T-cell (primary cell): ENCODE data around the gene GAS6. TPM values are rescaled to one million over a fixed set of nuclear protein-coding genes. Genes with fewer than 3 reads are reported as not detected.

Source experiments
- ATAC-seq, 4 experiments: fragments of 200-7000 bp in 3 of 4; fragments of 150-1000 bp in 1 of 4; cut with Tn5 transposase; replicated peaks in 1 of 4; 1 replicate in 3 of 4; 2 replicates in 1 of 4; pipeline ENCODE4 v1.10.0; 2021; ENCODE audit warnings: moderate library complexity in 3 of 4, mild to moderate bottlenecking in 2 of 4, moderate number of reproducible peaks in 1 of 4
- CTCF ChIA-PET, 2 donors: fragments of 300-600 bp; sonication (Branson Sonifier 250); formaldehyde crosslinking; loops; one replicate each; lab custom pipeline; 2022; ENCODE audit warnings: antibody characterized with exemption in 2 of 2; lab: Charles Lee
- POLR2A ChIA-PET, 2 donors: fragments of 300-600 bp; sonication (Branson Sonifier 250); formaldehyde crosslinking; loops; one replicate each; lab custom pipeline; 2022; ENCODE audit warnings: antibody characterized with exemption in 2 of 2; lab: Charles Lee
- DNase-seq, 35 experiments: peaks; one replicate each; pipeline versions ENCODE4 v3.0.0 to v3.0.0-alpha.2; 2013 to 2023
- H3K27ac ChIP-seq: one replicate; pipeline ENCODE4 v1.5.1; 2013; ENCODE audit warnings: low read length
- H3K27me3 ChIP-seq, 2 experiments: replicated peaks in 1 of 2; 1 replicate in 1 of 2; 2 replicates in 1 of 2; pipeline versions ENCODE4 v1.6.1 to v1.7.0; 2013; ENCODE audit warnings: low read length in 1 of 2, mixed read lengths in 1 of 2; ENCODE audit not compliant: control insufficient read depth in 2 of 2, insufficient read depth in 2 of 2; ENCODE audit errors: extremely low read depth in 1 of 2
- H3K36me3 ChIP-seq, 2 donors: 1 replicate in 1 of 2; 2 replicates in 1 of 2; pipeline versions ENCODE4 v1.6.1 to v1.7.0; 2013; ENCODE audit warnings: low read length in 1 of 2; ENCODE audit not compliant: control insufficient read depth in 2 of 2, insufficient read depth in 1 of 2; ENCODE audit errors: extremely low read depth in 1 of 2
- H3K4me1 ChIP-seq, 2 experiments: 1 replicate in 1 of 2; 2 replicates in 1 of 2; pipeline versions ENCODE4 v1.6.1 to v1.7.0; 2013; ENCODE audit warnings: low read length in 2 of 2, mixed read lengths in 1 of 2; ENCODE audit not compliant: insufficient read depth in 2 of 2, control insufficient read depth in 1 of 2; ENCODE audit errors: extremely low read depth in 1 of 2
- H3K4me3 ChIP-seq, 2 donors: 1 replicate in 1 of 2; 2 replicates in 1 of 2; pipeline versions ENCODE4 v1.5.1 to v1.7.0; 2013; ENCODE audit warnings: mild to moderate bottlenecking in 2 of 2, low read length in 1 of 2, moderate library complexity in 1 of 2; ENCODE audit not compliant: control insufficient read depth in 1 of 2; ENCODE audit errors: extremely low read depth in 1 of 2
- H3K9me3 ChIP-seq: 2 replicates; pipeline ENCODE4 v1.7.0; 2013
- H3K27ac Mint-ChIP-seq, 2 donors: one replicate each; pipeline ENCODE4 v1.8.0; 2020 to 2021; ENCODE audit warnings: mild to moderate bottlenecking in 2 of 2, mixed read lengths in 2 of 2
- H3K27me3 Mint-ChIP-seq, 2 donors: one replicate each; pipeline ENCODE4 v1.8.0; 2021 to 2022; ENCODE audit warnings: mixed read lengths in 2 of 2
- H3K36me3 Mint-ChIP-seq: one replicate; pipeline ENCODE4 v1.8.0; 2021; ENCODE audit warnings: mixed read lengths
- H3K4me1 Mint-ChIP-seq, 3 donors: one replicate each; pipeline ENCODE4 v1.8.0; 2020 to 2022; ENCODE audit warnings: mixed read lengths in 3 of 3, mild to moderate bottlenecking in 1 of 3
- H3K4me3 Mint-ChIP-seq, 3 donors: one replicate each; pipeline ENCODE4 v1.8.0; 2020 to 2022; ENCODE audit warnings: mild to moderate bottlenecking in 3 of 3, mixed read lengths in 3 of 3, moderate library complexity in 3 of 3
- H3K9me3 Mint-ChIP-seq, 3 donors: one replicate each; pipeline ENCODE4 v1.8.0; 2020 to 2022; ENCODE audit warnings: mixed read lengths in 3 of 3
- WGBS: methylation state at CpG from one replicate; pipeline ENCODE4 v1.1.5; 2013; ENCODE audit warnings: missing lambda C conversion rate; ENCODE audit not compliant: insufficient coverage; 5-methylcytosine and 5-hydroxymethylcytosine counted together
- total RNA-seq, 35 experiments: library from RNA in 6 of 35; stranded (reverse) in 6 of 35; fragments of 120-200 nt in 1 of 35; gene quantifications; one replicate each; pipeline versions ENCODE4 v1.2.1 to v1.2.4 and lab custom pipeline; 2013 to 2026

Gene GAS6
- total RNA-seq, 5 donors from 2014 or later (not counting 1 experiment from before 2014, with no cell fraction given), result 1.1 to 10.2 (median 4.7) TPM

GRCh38 chr13:113785051-113786010, 78.5 kb downstream of the GAS6 start:
- Histone ChIP-seq H3K36me3 (no peaks in the 10 kb centered on the region), H3K4me1 (no peaks in the 10 kb centered on the region), H3K4me3 (no peak overlapping the region), H3K27me3 (peaks cover 0 to 22% of the 10 kb centered on the region in 2 experiments), H3K27ac (no peak overlapping the region), H3K9me3 (no peaks in the 10 kb centered on the region)
- Mint-ChIP-seq H3K4me3 (no peak overlapping the region), H3K9me3 (no peaks in the 10 kb centered on the region), H3K4me1 (peaks cover 0 to 2% (median 0%) of the 10 kb centered on the region in 3 donors), H3K27ac (peak overlapping the region in 1 of 2 donors; percentile 2), H3K36me3 (no peaks in the 10 kb centered on the region), H3K27me3 (peaks cover 15 to 18% of the 10 kb centered on the region in 2 donors)
- ATAC-seq (no peak), DNase-seq (no peak)
- POLR2A ChIA-PET, result no interaction called here
- CTCF ChIA-PET, result no interaction called here
- WGBS, result 70% methylated on average over 17 of the region's 19 CpGs

DNA sequence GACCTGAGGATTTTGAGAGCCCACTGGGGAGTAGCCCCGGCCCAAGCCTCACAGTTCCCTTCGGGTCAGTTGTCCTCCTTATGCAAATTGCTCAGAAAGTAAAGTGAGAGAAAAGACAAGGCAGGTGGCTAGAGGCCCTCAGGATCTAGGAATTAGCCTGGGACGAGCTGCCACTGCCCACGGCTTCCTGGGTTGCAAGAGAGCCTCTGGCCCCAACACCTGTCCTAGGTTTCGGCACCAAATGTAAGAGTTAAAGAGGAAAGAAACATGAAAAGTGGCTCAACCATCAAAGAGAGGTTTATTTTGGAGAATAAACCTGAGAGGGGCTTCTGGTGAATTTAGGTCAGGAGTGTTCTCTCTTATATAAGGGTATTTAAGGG, 79.2 kb downstream of the GAS6 start:
- no CpG with 5 or more reads among the region's 5 CpGs for WGBS
- no peak overlapping the region for H3K27ac ChIP-seq
- Mint-ChIP-seq H3K4me3 (no peak overlapping the region), H3K27me3 (peaks cover 15 to 18% of the 10 kb centered on the region in 2 donors), H3K36me3 (no peaks in the 10 kb centered on the region), H3K4me1 (peaks cover 0 to 2% (median 0%) of the 10 kb centered on the region in 3 donors), H3K9me3 (no peaks in the 10 kb centered on the region), H3K27ac (peak overlapping the region in 1 of 2 donors; percentile 2)
- H3K9me3 ChIP-seq, result no peaks in the 10 kb centered on the region
- DNase-seq (no peak), ATAC-seq (no peak)
- no peaks in the 10 kb centered on the region for H3K36me3 ChIP-seq
- no peaks in the 10 kb centered on the region for H3K4me1 ChIP-seq
- ChIA-PET POLR2A (interaction anchor here in 1 of 2 donors (0.7 kb wide), 1 partner anchor 97 kb away, joined by 10 read pairs; no protein-coding TSS in a partner anchor), CTCF (no interaction called here)
- H3K27me3 ChIP-seq, result peaks cover 0 to 22% of the 10 kb centered on the region in 2 experiments
- no peak overlapping the region for H3K4me3 ChIP-seq

- peaks cover 0 to 21% of the 10 kb centered on the region in 2 experiments for H3K27me3 ChIP-seq
- Mint-ChIP-seq H3K9me3 (no peaks in the 10 kb centered on the region), H3K27me3 (peaks cover 18 to 20% of the 10 kb centered on the region in 2 donors), H3K4me3 (no peak overlapping the region), H3K27ac (no peak overlapping the region), H3K36me3 (no peaks in the 10 kb centered on the region), H3K4me1 (peaks cover 0 to 2% (median 0%) of the 10 kb centered on the region in 3 donors)
- no peak overlapping the region for H3K27ac ChIP-seq
- H3K9me3 ChIP-seq, result no peaks in the 10 kb centered on the region
- ChIA-PET CTCF (no interaction called here), POLR2A (interaction anchor here in 1 of 2 donors (0.7 kb wide), 1 partner anchor 98 kb away, joined by 10 read pairs; no protein-coding TSS in a partner anchor)
- no peak overlapping the region for H3K4me3 ChIP-seq
- 73% methylated on average over 8 of the region's 10 CpGs for WGBS
- no peaks in the 10 kb centered on the region for H3K36me3 ChIP-seq
- no peaks in the 10 kb centered on the region for H3K4me1 ChIP-seq
- ATAC-seq, result no peak
- DNase-seq, result no peak
Observed at GRCh38 chr13:113783966-113784644, 79.8 kb downstream of the GAS6 start.

GRCh38 chr13:113783200-113783881, 80.5 kb downstream of the GAS6 start:
- H3K4me3 Mint-ChIP-seq, result no peak overlapping the region
- no peaks in the 10 kb centered on the region for H3K9me3 ChIP-seq
- 82% methylated on average over 12 of the region's 12 CpGs for WGBS
- ChIA-PET CTCF (no interaction called here), POLR2A (no interaction called here)
- DNase-seq (no peak), ATAC-seq (no peak)
- no peak overlapping the region for H3K27ac ChIP-seq
- H3K27me3 Mint-ChIP-seq, result peaks cover 22 to 23% of the 10 kb centered on the region in 2 donors
- H3K9me3 Mint-ChIP-seq, result no peaks in the 10 kb centered on the region
- H3K27me3 ChIP-seq, result peaks cover 0 to 21% of the 10 kb centered on the region in 2 experiments
- no peak overlapping the region for H3K27ac Mint-ChIP-seq
- H3K4me1 ChIP-seq, result no peaks in the 10 kb centered on the region
- H3K36me3 ChIP-seq, result no peaks in the 10 kb centered on the region
- H3K4me3 ChIP-seq, result no peak overlapping the region
- peaks cover 0 to 2% (median 0%) of the 10 kb centered on the region in 3 donors for H3K4me1 Mint-ChIP-seq
- no peaks in the 10 kb centered on the region for H3K36me3 Mint-ChIP-seq

GRCh38 chr13:113782472-113782871, 81.4 kb downstream of the GAS6 start:
- Histone ChIP-seq H3K27ac (no peak overlapping the region), H3K9me3 (no peaks in the 10 kb centered on the region), H3K27me3 (peaks cover 0 to 25% of the 10 kb centered on the region in 2 experiments), H3K36me3 (no peaks in the 10 kb centered on the region), H3K4me3 (no peak overlapping the region), H3K4me1 (no peaks in the 10 kb centered on the region)
- no peak for ATAC-seq
- no peaks in the 10 kb centered on the region for H3K36me3 Mint-ChIP-seq
- no peaks in the 10 kb centered on the region for H3K9me3 Mint-ChIP-seq
- H3K27ac Mint-ChIP-seq, result no peak overlapping the region
- H3K4me3 Mint-ChIP-seq, result no peak overlapping the region
- peaks cover 0 to 2% (median 0%) of the 10 kb centered on the region in 3 donors for H3K4me1 Mint-ChIP-seq
- WGBS, result 68% methylated on average over 4 of the region's 14 CpGs
- ChIA-PET CTCF (interaction anchor here in 1 of 2 donors (0.6 kb wide), 1 partner anchor 136 kb away, joined by 3 read pairs; no protein-coding TSS in a partner anchor), POLR2A (no interaction called here)
- no peak for DNase-seq
- H3K27me3 Mint-ChIP-seq, result peaks cover 23 to 29% of the 10 kb centered on the region in 2 donors

GRCh38 chr13:113781571-113781970, 82.3 kb downstream of the GAS6 start:
- DNase-seq (no peak), ATAC-seq (no peak)
- Mint-ChIP-seq H3K4me3 (no peak overlapping the region), H3K36me3 (no peaks in the 10 kb centered on the region), H3K9me3 (no peaks in the 10 kb centered on the region), H3K27ac (no peak overlapping the region), H3K27me3 (peaks cover 28 to 36% of the 10 kb centered on the region in 2 donors), H3K4me1 (peaks cover 0 to 2% (median 0%) of the 10 kb centered on the region in 3 donors)
- Histone ChIP-seq H3K27me3 (peaks cover 0 to 31% of the 10 kb centered on the region in 2 experiments), H3K9me3 (no peaks in the 10 kb centered on the region), H3K4me1 (no peaks in the 10 kb centered on the region), H3K36me3 (no peaks in the 10 kb centered on the region), H3K27ac (no peak overlapping the region), H3K4me3 (no peak overlapping the region)
- CTCF ChIA-PET, result no interaction called here
- POLR2A ChIA-PET, result no interaction called here
- WGBS, result 100% methylated on average over 1 of the region's 2 CpGs
